Measurements from ENCODE around the gene ANKRD16. TPM values are rescaled to one million over a fixed set of nuclear protein-coding genes. Genes with fewer than 3 reads are reported as not detected.
"Not testable (repeated sequence)": the region's sequence is repeated elsewhere in the genome, so short reads cannot be mapped to it uniquely, and the experiment has no call there.

The ANKRD16 gene
- total RNA-seq, 4 donors from 2014 or later: 8.5 to 21.7 (median 17.8) TPM

- TF ChIP-seq POLR2A (IDR thresholded peaks at IDR 0.05): no peak
- TF ChIP-seq CTCF (IDR thresholded peaks at IDR 0.05): no peak
- no peak overlapping the region for H3K4me3 ChIP-seq
- no peak overlapping the region for H3K27ac ChIP-seq
- no peak for DNase-seq
- intact Hi-C loops (cut with DNase I; ENCODE audit: low total_unique reads) (no loop called here), in situ Hi-C loops (cut with MboI; ENCODE audit: low pct_ligation_motif_present in 1 of 4, low pct_unique_long_range_greater_than_20kb in 1 of 4, low sequenced_read_pairs in 3 of 4) (no loop called here)
- 36 to 39% methylated on average over 4 of the region's 4 CpGs for WGBS, 2 donors (ENCODE audit: low coverage in 1 of 2)
- H3K4me1 ChIP-seq: peaks cover 0 to 6% (median 0%) of the 10 kb centered on the region in 4 donors
- H3K27me3 ChIP-seq: no peaks in the 10 kb centered on the region
- H3K9me3 ChIP-seq: no peaks in the 10 kb centered on the region
- H3K36me3 ChIP-seq: no peaks in the 10 kb centered on the region
These were observed 45.9 kb downstream of the ANKRD16 start for GRCh38 chr10:5843686-5844344.

- no peak for DNase-seq
- intact Hi-C loops (cut with DNase I; ENCODE audit: low total_unique reads): no loop called here
- no peak overlapping the region for H3K27ac ChIP-seq
These were observed 47.7 kb downstream of the ANKRD16 start for GRCh38 chr10:5841965-5842364.

GRCh38 chr10:5840314-5841307 is 49.1 kb downstream of the ANKRD16 start:
- peak; percentile 28 for DNase-seq
- TF ChIP-seq CTCF (IDR thresholded peaks at IDR 0.05): no peak
- no peak for TF ChIP-seq EP300 (IDR thresholded peaks at IDR 0.05; ENCODE audit: low read depth)
- no peak for TF ChIP-seq POLR2AphosphoS5 (IDR thresholded peaks at IDR 0.05)
- no peak for TF ChIP-seq POLR2A (IDR thresholded peaks at IDR 0.05)
- 68% methylated on average over 40 of the region's 40 CpGs; no CpG with 5 or more reads in 1 of the 2 donors for whole genome bisulfite sequencing, 2 donors (ENCODE audit: low coverage in 1 of 2)
- in situ Hi-C loops (cut with MboI; ENCODE audit: low pct_ligation_motif_present in 1 of 4, low pct_unique_long_range_greater_than_20kb in 1 of 4, low sequenced_read_pairs in 3 of 4) (no loop called here), intact Hi-C loops (cut with DNase I; ENCODE audit: low total_unique reads) (no loop called here)
- Histone ChIP-seq H3K27me3 (no peaks in the 10 kb centered on the region), H3K4me3 (no peak overlapping the region), H3K27ac (peak overlapping the region in 3 of 4 donors; percentile 12 to 29 (median 22)), H3K9me3 (no peaks in the 10 kb centered on the region), H3K36me3 (no peaks in the 10 kb centered on the region), H3K4me1 (peaks cover 0 to 6% (median 0%) of the 10 kb centered on the region in 4 donors)

More at GRCh38 chr10:5841965-5842364, 47.7 kb downstream of the ANKRD16 start:
- in situ Hi-C loops (cut with MboI; ENCODE audit: low pct_ligation_motif_present in 1 of 4, low pct_unique_long_range_greater_than_20kb in 1 of 4, low sequenced_read_pairs in 3 of 4): no loop called here
- Histone ChIP-seq H3K4me3 (no peak overlapping the region), H3K9me3 (no peaks in the 10 kb centered on the region), H3K27me3 (no peaks in the 10 kb centered on the region), H3K36me3 (no peaks in the 10 kb centered on the region), H3K4me1 (peaks cover 0 to 6% (median 0%) of the 10 kb centered on the region in 4 donors)
- 40 to 90% methylated on average over 1 to 14 of the region's 14 CpGs for WGBS, 2 donors (ENCODE audit: low coverage in 1 of 2)
- no peak for TF ChIP-seq POLR2A (IDR thresholded peaks at IDR 0.05)
- no peak for TF ChIP-seq CTCF (IDR thresholded peaks at IDR 0.05)
- no peak for TF ChIP-seq POLR2AphosphoS5 (IDR thresholded peaks at IDR 0.05)
- no peak for TF ChIP-seq EP300 (IDR thresholded peaks at IDR 0.05; ENCODE audit: low read depth)

GRCh38 chr10:5836181-5836580 is 53.5 kb downstream of the ANKRD16 start:
- H3K4me3 ChIP-seq; H3K36me3 ChIP-seq; intact Hi-C loops (cut with DNase I; ENCODE audit: low total_unique reads); H3K27me3 ChIP-seq; H3K9me3 ChIP-seq; H3K27ac ChIP-seq; H3K4me1 ChIP-seq; DNase-seq; in situ Hi-C loops (cut with MboI; ENCODE audit: low pct_ligation_motif_present in 1 of 4, low pct_unique_long_range_greater_than_20kb in 1 of 4, low sequenced_read_pairs in 3 of 4): not testable (repeated sequence)
- WGBS, 2 donors (ENCODE audit: low coverage in 1 of 2): 97% methylated on average over 2 of the region's 2 CpGs; no CpG with 5 or more reads in 1 of the 2 donors
